SW 1271 (cell line): ENCODE measurements around the gene NPW.
A peak's percentile ranks its signal among the peaks of the same experiment; 100 is the strongest.

Experiments
- DNase-seq, 2 experiments: peaks; one replicate each; lab custom pipeline; 2025; lab: John Stamatoyannopoulos, UW

The NPW gene

GRCh38 chr16:2019518-2019920 is at the start of gene NPW:
TSS of gene NPW (plus strand) at chr16:2019785.
- DNase-seq: no peak

GRCh38 chr16:1971796-1972489 is 47.6 kb upstream of the NPW start, which contains the start of gene TBL3:
TSS of gene TBL3 (plus strand) at chr16:1972053. CDS start at chr16:1972165, 112 bp downstream.
- peak; percentile 56 to 81 for DNase-seq

- no peak for DNase-seq
Observed at GRCh38 chr16:1972490-1972877, 47.1 kb upstream of the NPW start.

- no peak for DNase-seq
Observed at GRCh38 chr16:1973461-1974156, 46.0 kb upstream of the NPW start.

GRCh38 chr16:1974157-1975070 is 45.2 kb upstream of the NPW start:
- DNase-seq: no peak

- no peak for DNase-seq
Observed at GRCh38 chr16:1975432-1976215, 44.0 kb upstream of the NPW start.

GRCh38 chr16:1976216-1976520 is 43.4 kb upstream of the NPW start:
- DNase-seq: no peak

- DNase-seq: no peak
Observed at GRCh38 chr16:1976951-1977874, 42.4 kb upstream of the NPW start.

GRCh38 chr16:1977875-1978268 is 41.7 kb upstream of the NPW start:
- no peak for DNase-seq

GRCh38 chr16:1978476-1979120 is 41.0 kb upstream of the NPW start:
- DNase-seq: no peak

- no peak for DNase-seq
Observed at GRCh38 chr16:1979271-1980029, 40.1 kb upstream of the NPW start.

GRCh38 chr16:1980030-1980769 is 39.4 kb upstream of the NPW start:
- no peak for DNase-seq

- no peak for DNase-seq
Observed at GRCh38 chr16:1980770-1981087, 38.9 kb upstream of the NPW start.

GRCh38 chr16:1981398-1981836 is 38.2 kb upstream of the NPW start, which contains the start of gene NOXO1:
TSS of gene NOXO1 (minus strand) at chr16:1981469. CDS start at chr16:1981179, 290 bp downstream.
- no peak for DNase-seq

- DNase-seq: no peak
Observed at GRCh38 chr16:1982013-1982433, 37.6 kb upstream of the NPW start.

GRCh38 chr16:1982991-1983543 is 36.5 kb upstream of the NPW start:
- DNase-seq: no peak

- DNase-seq: peak; percentile 63 to 80
Observed at GRCh38 chr16:1983544-1984346, 35.8 kb upstream of the NPW start, which contains the start of gene GFER. TSS of gene GFER (plus strand) at chr16:1984193. CDS start at chr16:1984219, 26 bp downstream.
